HG02610 (cell line): Measurements from ENCODE around the gene PI4K2A.
"Not testable (repeated sequence)": the region's sequence is repeated elsewhere in the genome, so short reads cannot be mapped to it uniquely, and the experiment has no call there.

Experiments
- ATAC-seq: cut with Tn5 transposase; IDR thresholded peaks from one replicate; pipeline ENCODE4 v1.9.1; 2021; ENCODE audit warnings: mild to moderate bottlenecking, moderate library complexity; ENCODE audit not compliant: unreplicated experiment

Gene PI4K2A

DNA sequence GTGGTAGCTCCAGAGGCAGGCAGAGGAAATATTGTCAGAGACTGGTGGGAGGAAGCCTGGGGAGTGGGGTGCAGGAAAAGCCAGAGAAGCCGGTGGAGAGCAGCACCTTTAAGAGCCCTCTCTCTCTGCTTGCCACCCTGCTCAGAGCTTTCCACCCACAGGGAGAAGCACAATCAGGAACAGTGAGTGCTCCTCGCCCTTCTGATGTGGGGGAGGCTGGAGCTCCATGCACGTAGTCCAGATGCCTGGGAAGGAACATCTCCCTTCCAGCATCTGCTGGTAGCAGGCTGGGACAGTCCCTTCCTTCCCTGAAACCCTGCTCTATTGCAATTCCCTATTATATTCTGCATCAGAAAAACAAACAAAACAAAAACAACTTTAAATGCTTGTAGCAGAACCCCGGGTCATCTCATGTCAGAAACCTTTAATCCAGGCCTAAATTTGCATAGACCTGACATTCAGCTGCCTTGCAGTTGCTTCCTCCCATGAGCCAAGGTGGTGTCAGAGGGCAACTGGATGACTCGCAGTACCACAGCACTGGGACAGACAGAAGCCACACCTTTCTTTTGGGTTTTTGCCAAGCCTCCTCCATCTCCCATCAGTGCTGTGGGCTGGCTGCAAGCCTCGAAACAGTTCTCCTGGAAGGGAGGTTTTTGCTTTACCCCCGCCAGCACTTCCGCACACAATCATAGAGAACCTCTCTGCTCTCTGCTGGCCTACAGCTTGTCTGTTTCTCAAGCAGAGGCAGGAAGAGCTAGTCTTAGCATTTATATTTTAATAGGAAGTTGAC, 33.5 kb downstream of the PI4K2A start:
- no peak for ATAC-seq

DNA sequence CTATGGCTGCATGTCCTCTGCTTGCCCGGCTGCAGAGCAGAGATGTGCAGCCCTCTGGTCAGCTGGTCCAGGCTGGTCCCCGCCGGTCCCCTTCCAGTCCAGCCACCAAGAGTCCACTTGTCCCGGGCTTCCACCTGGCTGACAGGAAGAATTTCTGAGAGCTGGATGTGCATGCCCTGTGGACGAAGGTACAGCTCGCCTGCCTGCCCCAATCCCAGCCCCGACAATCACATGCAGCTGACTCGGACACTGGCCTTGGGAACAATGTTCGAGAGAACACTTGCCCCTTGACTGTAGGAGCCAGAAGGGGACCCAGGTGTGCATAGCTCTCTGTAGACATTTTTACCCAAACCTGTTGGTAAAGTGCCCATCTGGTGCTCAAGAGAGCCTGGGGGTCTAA, 34.8 kb downstream of the PI4K2A start:
- ATAC-seq: no peak

- ATAC-seq: peak; percentile 67
Measured at GRCh38 chr10:97676770-97677581, 36.5 kb downstream of the PI4K2A start.

DNA sequence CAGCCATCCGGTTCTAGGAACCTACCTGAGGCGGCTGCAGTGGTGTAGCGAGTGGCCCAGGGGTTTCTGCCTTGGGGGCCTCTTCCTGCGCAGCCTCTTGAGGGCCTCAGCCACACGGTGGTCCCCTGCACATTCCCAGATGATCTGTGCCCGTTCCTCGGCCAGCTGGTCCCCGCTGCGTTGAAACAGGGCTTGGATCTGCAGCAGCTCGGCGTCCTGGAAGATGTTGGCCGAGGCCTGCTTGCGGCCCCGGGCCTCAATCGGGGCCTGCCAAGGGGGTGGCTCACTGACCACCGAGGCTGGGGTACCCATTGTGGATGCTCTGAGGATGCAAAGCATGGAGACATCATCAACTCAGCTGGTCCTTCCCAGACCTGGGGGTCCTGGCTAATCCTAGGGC, 39.1 kb downstream of the PI4K2A start:
- ATAC-seq: no peak

GRCh38 chr10:97682042-97682441, 41.6 kb downstream of the PI4K2A start:
- no peak for ATAC-seq

GRCh38 chr10:97683556-97684367, 43.3 kb downstream of the PI4K2A start:
- ATAC-seq: no peak

GRCh38 chr10:97684368-97684713, 43.9 kb downstream of the PI4K2A start:
- not testable (repeated sequence) for ATAC-seq

- no peak for ATAC-seq
Measured at GRCh38 chr10:97684866-97685394, 44.5 kb downstream of the PI4K2A start.

DNA sequence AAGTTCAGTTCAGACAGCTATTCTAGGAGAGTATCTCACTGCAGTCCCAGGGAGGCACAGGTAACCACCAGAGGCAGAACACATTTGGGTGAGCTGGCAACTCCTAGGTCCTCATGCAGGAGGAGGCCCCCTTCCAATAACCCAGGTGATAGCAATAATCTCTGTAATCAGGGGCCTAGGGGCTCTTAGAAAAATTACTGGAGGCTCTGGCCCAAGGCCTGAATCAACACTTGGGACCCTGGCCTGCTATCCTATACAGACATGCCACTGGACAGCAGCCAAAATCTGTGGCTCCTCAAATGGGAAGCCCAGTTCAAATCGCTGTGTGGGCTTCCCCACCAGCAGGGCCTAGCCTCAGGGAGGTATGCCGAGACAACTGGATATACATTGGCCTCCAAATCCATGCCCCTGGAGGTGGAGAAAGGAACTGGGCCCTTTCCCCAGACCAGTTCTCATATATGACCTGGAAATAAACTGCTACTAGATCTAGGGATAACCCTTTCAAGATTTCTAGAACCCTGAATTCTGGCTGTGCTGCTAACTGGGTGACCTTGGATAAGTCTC, 45.0 kb downstream of the PI4K2A start:
- no peak for ATAC-seq

GRCh38 chr10:97686301-97686961, 46.0 kb downstream of the PI4K2A start:
- ATAC-seq: no peak

GRCh38 chr10:97686962-97687784, 46.7 kb downstream of the PI4K2A start, which contains the start of gene AVPI1:
AVPI1 (minus strand) TSS chr10:97687241; CDS start chr10:97679905, 7,336 bp downstream.
- peak; percentile 90 for ATAC-seq

DNA sequence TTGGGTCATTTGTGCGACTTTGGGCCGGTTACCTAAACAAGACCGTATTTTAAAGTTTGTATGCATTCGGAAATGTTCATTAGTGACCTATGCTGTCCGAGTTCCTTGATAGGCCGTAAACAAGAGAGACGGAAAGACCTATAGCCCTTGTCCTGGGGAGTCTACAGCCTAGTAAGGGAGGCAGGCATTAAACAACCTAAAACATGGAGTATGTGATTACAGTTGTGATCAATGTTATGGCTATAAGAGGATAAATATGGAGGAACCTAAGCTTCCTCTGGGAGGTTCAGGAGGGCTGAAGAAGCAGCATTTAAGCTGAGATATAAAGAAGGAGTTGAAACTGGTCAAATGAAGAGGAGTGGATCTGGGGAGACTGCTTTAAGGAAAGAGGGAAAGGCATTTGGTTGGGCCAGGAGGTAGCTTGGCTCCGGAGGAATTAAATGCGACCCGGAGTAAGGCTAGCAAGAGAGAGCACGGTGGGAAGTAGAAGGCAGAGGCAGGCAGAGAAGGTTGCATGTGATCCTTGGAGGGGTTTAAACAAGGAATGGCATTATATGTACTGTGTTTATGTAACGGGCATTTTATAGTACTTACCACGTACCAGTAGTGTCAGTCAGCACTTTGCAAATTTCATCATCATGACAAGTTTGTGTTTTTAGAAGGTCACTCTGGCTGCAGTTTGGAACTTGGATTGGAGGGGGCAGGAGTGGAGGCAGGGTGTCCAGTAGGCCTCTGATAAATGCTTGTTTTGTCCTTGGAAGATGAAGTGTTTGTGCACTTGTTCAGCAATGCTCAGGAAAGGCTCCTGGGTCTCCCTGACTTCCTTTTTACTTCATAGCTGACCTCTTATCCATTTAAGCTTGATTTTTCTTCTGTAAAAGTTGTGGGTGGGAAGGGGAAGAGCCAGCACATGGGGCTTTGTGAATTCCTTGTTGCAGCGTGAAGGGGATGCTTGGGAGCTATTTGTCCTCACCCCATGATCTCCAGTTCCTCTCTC, 47.6 kb downstream of the PI4K2A start:
- no peak for ATAC-seq

DNA sequence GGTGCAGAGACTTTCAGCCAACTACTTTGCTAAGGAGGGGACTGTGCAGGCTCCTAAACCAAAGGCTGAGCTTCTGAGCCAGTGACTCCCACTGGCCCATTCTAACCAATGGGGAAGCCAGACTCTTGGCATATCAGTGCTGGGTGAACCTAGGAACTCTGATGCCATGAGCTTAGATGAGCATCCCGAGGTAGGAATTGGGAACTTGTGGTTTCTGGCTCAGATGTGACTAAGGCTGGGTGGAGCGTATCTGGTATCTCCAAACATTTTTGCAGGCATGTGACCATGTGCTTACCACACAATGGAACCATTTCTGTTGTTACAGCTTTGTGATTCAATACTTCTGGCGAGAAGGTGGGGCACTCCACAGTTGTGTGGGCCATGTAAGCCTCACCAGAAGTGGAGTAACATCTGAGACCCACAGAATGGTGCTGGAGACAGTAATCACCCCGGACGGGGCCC, 49.1 kb downstream of the PI4K2A start:
- no peak for ATAC-seq

- ATAC-seq: no peak
Measured at GRCh38 chr10:97690133-97690532, 49.7 kb downstream of the PI4K2A start.

GRCh38 chr10:97698072-97698655, 57.7 kb downstream of the PI4K2A start:
- ATAC-seq: not testable (repeated sequence)

DNA sequence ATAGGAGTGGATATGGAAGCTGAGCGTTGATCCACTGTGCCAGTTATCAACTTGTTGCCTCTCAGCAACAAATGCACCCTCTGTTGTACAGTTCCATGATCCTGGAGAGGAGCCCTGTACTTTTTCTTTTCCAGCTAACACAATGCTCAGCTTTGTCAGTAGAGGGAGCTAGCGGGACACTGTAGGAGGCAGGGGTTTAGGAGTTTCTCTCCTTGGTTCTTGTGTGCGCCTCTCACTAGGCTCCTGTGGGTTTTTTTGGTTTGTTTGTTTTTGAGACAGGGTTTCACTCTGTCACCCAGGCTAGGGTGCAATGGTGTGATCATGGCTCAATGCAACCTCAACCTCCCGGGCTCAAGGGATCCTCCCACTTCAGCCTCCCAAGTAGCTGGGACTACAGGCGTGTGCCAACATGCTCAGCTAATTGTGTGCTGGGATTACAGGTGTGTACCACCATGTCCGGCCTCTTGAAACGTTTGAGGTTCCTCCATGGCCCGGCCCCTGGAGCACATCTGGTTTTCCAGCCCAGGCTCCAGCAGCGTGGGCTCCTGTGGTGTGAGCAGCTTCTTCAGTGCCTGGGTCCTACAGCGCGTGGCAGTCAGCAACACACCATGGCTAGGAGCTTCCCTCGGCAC, 61.1 kb downstream of the PI4K2A start:
- no peak for ATAC-seq

DNA sequence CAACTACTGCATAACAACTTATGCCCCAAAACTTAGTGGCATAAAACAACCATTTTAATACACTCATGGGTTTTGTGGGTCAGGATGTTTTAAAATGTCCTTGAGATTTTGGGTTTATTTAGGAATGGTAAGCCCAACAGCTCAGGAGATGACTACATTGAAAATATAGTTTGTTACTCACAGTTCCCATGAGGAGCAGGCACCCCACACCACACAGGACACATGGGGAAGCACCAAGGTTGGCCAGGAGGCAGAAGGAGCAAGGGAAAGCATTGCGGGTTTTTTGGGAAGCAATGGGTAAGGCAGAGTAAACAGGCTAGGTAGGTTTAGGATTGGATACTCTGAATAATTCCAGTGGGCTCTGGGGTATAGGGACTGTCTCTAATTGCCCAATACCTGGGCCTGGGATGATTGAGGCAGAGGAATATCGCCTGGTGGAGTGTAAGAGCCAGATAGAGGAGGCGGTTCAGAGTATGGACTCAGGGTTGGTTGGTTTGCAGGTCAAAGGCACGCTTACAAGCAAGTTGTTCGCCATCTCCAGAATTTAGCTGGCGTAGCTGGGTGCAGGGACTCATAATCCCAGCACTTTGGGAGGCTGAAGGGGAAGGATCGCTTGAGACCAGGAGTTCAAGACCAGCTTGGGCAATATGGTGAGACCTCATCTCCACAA, 63.1 kb downstream of the PI4K2A start:
- ATAC-seq: no peak
